Heart right ventricle (tissue), 16 donors: Measurements from ENCODE around the gene OCA2. TPM values are rescaled to one million over a fixed set of nuclear protein-coding genes. Genes with fewer than 3 reads are reported as not detected.

Source experiments
- ATAC-seq, 8 donors: fragments of 200-7000 bp; cut with Tn5 transposase; one replicate each; pipeline ENCODE4 v1.9.1; 2020; ENCODE audit warnings: mild to moderate bottlenecking in 8 of 8, moderate library complexity in 8 of 8, moderate number of reproducible peaks in 1 of 8
- DNase-seq, 2 donors: peaks; one replicate each; pipeline ENCODE4 v3.0.0-alpha.2; 2020
- H3K27ac ChIP-seq, 10 donors: fragments of 200-600 bp; sonication (generic) in 2 of 10; one replicate each; pipeline versions ENCODE4 v1.5.0 to v1.8.0; 2020 to 2022; ENCODE audit warnings: mild to moderate bottlenecking in 3 of 10
- H3K27me3 ChIP-seq, 7 donors: fragments of 200-600 bp; one replicate each; pipeline ENCODE4 v1.8.0; 2021 to 2022; ENCODE audit warnings: mild to moderate bottlenecking in 2 of 7
- H3K36me3 ChIP-seq, 9 donors: fragments of 200-600 bp; sonication (generic) in 1 of 9; one replicate each; pipeline versions ENCODE4 v1.5.0 to v1.8.0; 2020 to 2022; ENCODE audit warnings: mild to moderate bottlenecking in 2 of 9
- H3K4me1 ChIP-seq, 9 donors: fragments of 200-600 bp; sonication (generic) in 1 of 9; one replicate each; pipeline versions ENCODE4 v1.5.0 to v1.8.0; 2020 to 2022; ENCODE audit warnings: mild to moderate bottlenecking in 4 of 9
- H3K4me3 ChIP-seq, 10 donors: fragments of 200-600 bp; sonication (generic) in 2 of 10; one replicate each; pipeline versions ENCODE4 v1.5.0 to v1.8.0; 2020 to 2022; ENCODE audit warnings: mild to moderate bottlenecking in 7 of 10, moderate library complexity in 2 of 10
- H3K9me3 ChIP-seq, 11 donors: fragments of 200-600 bp in 10 of 11; sonication (generic) in 2 of 11; one replicate each; pipeline versions ENCODE4 v1.5.0 to v1.8.0; 2013 to 2022; ENCODE audit warnings: mild to moderate bottlenecking in 2 of 11, control low read depth in 1 of 11, moderate library complexity in 1 of 11
- WGBS, 2 donors: extraction: QIAGEN DNeasy Blood & Tissue Kit; methylation state at CpG; one replicate each; pipeline ENCODE4 v1.1.7; 2013; ENCODE audit warnings: inconsistent platforms in 1 of 2; 5-methylcytosine and 5-hydroxymethylcytosine counted together
- intact Hi-C, 10 donors: fragments of 100-400 bp; cut with DNase I; formaldehyde crosslinking; loops; one replicate each; pipeline versions ENCODE4 v1.11.1 to v1.14.2; 2022
- polyA plus RNA-seq, 2 donors: library from polyadenylated mRNA; stranded (reverse); fragments of 200-250 nt; gene quantifications; one replicate each; pipeline ENCODE4 v1.2.3, GENCODE V29; 2013
- total RNA-seq, 10 donors: library from RNA; stranded (reverse); fragmentation: NEBNext Ultra II Directional in 3 of 10; extraction: Animal tissue kit (Norgen Biotek cat#: 25700) in 3 of 10; gene quantifications; one replicate each; pipeline versions ENCODE4 v1.2.1 to v1.2.4, GENCODE V29; 2021 to 2023
- TF ChIP-seq, protein P1 (sequence below), 9 donors: fragments of 200-600 bp; sonication (generic) in 2 of 9; IDR thresholded peaks; one replicate each; pipeline versions ENCODE4 v1.5.0 to v1.8.0; 2021 to 2022; ENCODE audit warnings: antibody characterized with exemption in 9 of 9, mild to moderate bottlenecking in 5 of 9, moderate library complexity in 1 of 9
- donor health status: Arrhythmogenic right ventricular cardiomyopathy.
- donor health status: ischemic (EF 13 %, LVEDD 7.1; RV severe dilation, severe dysfunction).
- donor health status: healthy with polysubstance abuse.
- donor health status: DM: no; HTN: yes; CAD: no.
- donor health status: DM: no; HTN: no; CAD: no.
- donor health status: ischemic (EF 25% LVEDD 6.9; RV normal size, moderate dysfunction).
- donor health status: ischemic (EF 25% LVEDD 5.7; RV mildly dilated, moderate dysfunction).
- donor health status: healthy.
- donor health status: DM: yes; HTN: yes; CAD: no.
- donor health status: Ischemic cardiomyopathy.
- donor health status: ischemic (EF 35%, LVEDD 5.7; RV mildly dilated, moderate dysfunction).
- donor health status: nonischemic (EF 11% LVEDD 7.7; RV severe dilation, severe dysfunction).
- donor health status: DM: yes; HTN: yes; CAD: no.
- donor health status: PGD.
- donor health status: ischemic (EF 29% LVEDD 5.4; RV normal size, mild dysfunction).
- donor health status: nonischemic (EF 23%, LVEDD 6.1; RV moderate dilation, normal function).

The OCA2 gene
- total and polyA plus RNA-seq, 12 donors = 0.04 to 0.32 (median 0.17) TPM; not detected in 6

DNA sequence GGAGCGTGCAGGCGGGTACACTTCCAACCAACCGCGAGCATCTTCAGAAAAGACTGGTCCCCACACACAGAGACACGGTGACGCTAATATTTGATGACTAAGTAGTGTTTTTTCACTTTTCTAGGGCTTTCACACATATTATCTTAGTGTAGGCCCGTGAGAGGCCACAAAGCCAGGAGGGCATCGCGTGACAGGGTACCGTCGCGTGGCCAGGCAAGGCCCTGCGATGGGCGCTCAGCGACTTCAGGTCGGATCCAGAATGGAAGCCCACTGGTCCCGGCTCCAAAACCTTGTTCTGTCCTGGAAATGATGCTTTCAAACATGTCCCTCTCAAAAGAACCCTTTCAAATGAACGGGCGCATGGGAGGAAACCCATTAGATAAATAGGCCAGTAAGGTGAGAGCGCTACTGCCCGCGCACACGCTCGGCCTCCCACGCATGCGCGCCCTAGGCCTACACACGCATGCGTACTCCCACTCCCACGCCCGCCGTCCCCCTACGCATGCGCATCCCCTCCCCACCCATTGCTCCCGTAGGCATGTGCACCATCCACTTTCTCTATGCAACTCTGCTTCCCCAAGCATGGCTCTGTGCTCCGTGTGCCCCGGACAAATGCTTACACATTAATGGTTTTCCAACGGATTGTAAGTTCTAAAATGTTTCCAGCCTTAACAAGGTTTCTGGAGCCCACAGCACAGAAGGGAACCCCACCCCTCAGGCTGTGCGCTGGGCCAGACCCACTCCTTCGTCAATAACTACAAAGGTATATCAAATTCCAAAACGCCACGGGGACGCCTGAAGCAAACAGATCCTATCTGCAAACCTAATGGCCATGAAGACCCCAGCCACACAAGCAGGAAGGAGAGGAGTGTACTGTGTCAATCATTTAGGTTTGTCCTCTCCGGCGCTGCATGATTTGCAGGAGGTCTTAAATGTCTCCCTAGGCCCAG is 72.1 kb downstream of the OCA2 start:
- DNase-seq (no peak), ATAC-seq (no peak)
- no peak overlapping the region for H3K27ac ChIP-seq
- 92 to 97% methylated on average over 45 of the region's 45 CpGs for WGBS, 2 donors
- TF ChIP-seq, protein P1, sequence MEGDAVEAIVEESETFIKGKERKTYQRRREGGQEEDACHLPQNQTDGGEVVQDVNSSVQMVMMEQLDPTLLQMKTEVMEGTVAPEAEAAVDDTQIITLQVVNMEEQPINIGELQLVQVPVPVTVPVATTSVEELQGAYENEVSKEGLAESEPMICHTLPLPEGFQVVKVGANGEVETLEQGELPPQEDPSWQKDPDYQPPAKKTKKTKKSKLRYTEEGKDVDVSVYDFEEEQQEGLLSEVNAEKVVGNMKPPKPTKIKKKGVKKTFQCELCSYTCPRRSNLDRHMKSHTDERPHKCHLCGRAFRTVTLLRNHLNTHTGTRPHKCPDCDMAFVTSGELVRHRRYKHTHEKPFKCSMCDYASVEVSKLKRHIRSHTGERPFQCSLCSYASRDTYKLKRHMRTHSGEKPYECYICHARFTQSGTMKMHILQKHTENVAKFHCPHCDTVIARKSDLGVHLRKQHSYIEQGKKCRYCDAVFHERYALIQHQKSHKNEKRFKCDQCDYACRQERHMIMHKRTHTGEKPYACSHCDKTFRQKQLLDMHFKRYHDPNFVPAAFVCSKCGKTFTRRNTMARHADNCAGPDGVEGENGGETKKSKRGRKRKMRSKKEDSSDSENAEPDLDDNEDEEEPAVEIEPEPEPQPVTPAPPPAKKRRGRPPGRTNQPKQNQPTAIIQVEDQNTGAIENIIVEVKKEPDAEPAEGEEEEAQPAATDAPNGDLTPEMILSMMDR (IDR thresholded peaks at IDR 0.05) = no peak
- no peak overlapping the region for H3K4me3 ChIP-seq
- H3K27me3 ChIP-seq = no peaks in the 10 kb centered on the region
- H3K9me3 ChIP-seq = no peaks in the 10 kb centered on the region
- intact Hi-C loops = loop anchor here in 1 of 10 donors (10.0 kb wide), 1 partner anchor 1132 kb away; no protein-coding TSS in a partner anchor
- no peaks in the 10 kb centered on the region for H3K36me3 ChIP-seq
- H3K4me1 ChIP-seq = no peaks in the 10 kb centered on the region

DNA sequence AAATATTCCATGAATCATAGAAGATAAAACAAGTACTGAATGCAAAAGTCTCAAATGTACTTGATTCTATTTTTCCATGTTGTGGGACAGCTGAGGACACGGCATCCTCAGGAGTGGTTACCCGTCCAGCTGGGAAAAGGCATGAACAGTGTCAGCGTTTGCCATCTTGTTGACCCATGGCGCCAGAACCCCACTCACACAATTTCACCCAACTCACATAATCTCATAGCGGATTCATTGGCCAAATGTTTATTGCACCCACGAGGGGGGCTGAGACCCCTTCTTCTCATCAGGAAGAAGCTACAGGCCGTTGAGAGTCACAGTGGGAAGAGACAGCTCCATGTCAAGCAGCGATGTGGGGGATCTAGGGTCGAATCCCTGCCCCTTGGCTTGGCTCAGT is 72.9 kb downstream of the OCA2 start:
- DNase-seq (no peak), ATAC-seq (no peak)
- no peak overlapping the region for H3K27ac ChIP-seq
- H3K4me3 ChIP-seq = no peak overlapping the region
- no peaks in the 10 kb centered on the region for H3K4me1 ChIP-seq
- no peaks in the 10 kb centered on the region for H3K36me3 ChIP-seq
- TF ChIP-seq, protein P1 (IDR thresholded peaks at IDR 0.05) = no peak
- intact Hi-C loops = loop anchor here in 1 of 10 donors (10.0 kb wide), 1 partner anchor 1131 kb away; no protein-coding TSS in a partner anchor
- H3K9me3 ChIP-seq = no peaks in the 10 kb centered on the region
- no peaks in the 10 kb centered on the region for H3K27me3 ChIP-seq
- WGBS, 2 donors = 85 to 88% methylated on average over 9 of the region's 9 CpGs

DNA sequence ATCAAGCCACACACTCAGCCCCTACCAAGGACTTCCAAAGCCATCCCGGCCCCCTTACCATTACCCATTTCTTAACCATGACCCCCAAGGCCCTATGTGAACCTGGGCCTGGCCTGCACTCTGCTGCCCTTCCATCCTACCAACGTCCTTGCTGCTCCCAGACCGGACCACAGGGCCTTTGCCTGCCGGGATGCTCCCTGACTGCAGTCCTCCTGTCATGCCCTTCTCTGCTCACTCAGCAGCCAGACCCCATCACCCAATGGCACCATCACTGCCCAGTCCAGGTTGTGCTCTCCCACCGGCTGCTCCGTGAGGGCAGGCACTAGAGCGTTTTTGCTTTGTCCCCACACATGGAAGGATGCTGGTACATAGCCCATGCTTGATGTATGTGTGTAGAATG is 73.7 kb downstream of the OCA2 start:
- DNase-seq = no peak
- TF ChIP-seq, protein P1 (IDR thresholded peaks at IDR 0.05) = no peak
- WGBS, 2 donors = 88 to 90% methylated on average over 7 of the region's 7 CpGs
- Histone ChIP-seq H3K27me3 (no peaks in the 10 kb centered on the region), H3K9me3 (no peaks in the 10 kb centered on the region), H3K36me3 (no peaks in the 10 kb centered on the region), H3K4me1 (no peaks in the 10 kb centered on the region), H3K4me3 (no peak overlapping the region), H3K27ac (no peak overlapping the region)
- intact Hi-C loops = loop anchor here in 1 of 10 donors (10.0 kb wide), 1 partner anchor 1131 kb away; no protein-coding TSS in a partner anchor
- no peak for ATAC-seq

DNA sequence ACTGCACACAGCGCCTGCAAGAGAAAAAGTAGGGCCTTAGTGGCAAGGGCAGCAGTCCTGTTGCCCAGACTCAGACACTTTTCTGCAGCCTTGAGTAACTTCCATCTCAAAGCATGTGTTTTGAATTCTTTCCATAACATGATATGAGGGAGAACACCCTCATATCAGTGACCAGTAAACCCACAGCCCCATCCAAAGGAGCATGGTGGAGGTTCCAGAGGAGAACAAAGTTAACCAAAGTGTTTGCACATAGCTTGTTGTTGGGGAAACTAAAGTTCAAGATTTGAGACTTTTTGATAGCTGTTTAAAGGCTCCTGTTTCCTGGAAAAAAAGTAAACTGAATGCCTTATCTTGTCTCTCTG is 74.2 kb downstream of the OCA2 start:
- H3K36me3 ChIP-seq = no peaks in the 10 kb centered on the region
- DNase-seq (no peak), ATAC-seq (no peak)
- intact Hi-C loops = loop anchor here in 2 of 10 donors (5.0 to 10.0 kb wide), 2 partner anchors 97 to 1130 kb away; no protein-coding TSS in a partner anchor
- no peaks in the 10 kb centered on the region for H3K27me3 ChIP-seq
- 75 to 97% methylated on average over 1 of the region's 1 CpG for WGBS, 2 donors
- no peaks in the 10 kb centered on the region for H3K9me3 ChIP-seq
- H3K4me3 ChIP-seq = no peak overlapping the region
- H3K27ac ChIP-seq = no peak overlapping the region
- TF ChIP-seq, protein P1 (IDR thresholded peaks at IDR 0.05) = no peak
- H3K4me1 ChIP-seq = no peaks in the 10 kb centered on the region
